Activated CD4-positive, alpha-beta T cell treated with anti-CD3 and anti-CD28 coated beads for 48 hours (primary cell): Measurements from ENCODE around the gene MSLN.

Experiments
- DNase-seq: peaks from one replicate; pipeline ENCODE4 v3.0.0-alpha.2; 2020

The MSLN gene

GRCh38 chr16:794853-795466 lies 34.4 kb downstream of the MSLN start:
- no peak for DNase-seq

- no peak for DNase-seq
These were observed 35.2 kb downstream of the MSLN start for GRCh38 chr16:795580-796229.

GRCh38 chr16:796296-797119 lies 36.0 kb downstream of the MSLN start:
- DNase-seq, result no peak

GRCh38 chr16:797120-797420 lies 36.5 kb downstream of the MSLN start:
- peak; percentile 62 for DNase-seq

GRCh38 chr16:797686-798085 lies 37.2 kb downstream of the MSLN start:
- no peak for DNase-seq

- no peak for DNase-seq
These were observed 38.1 kb downstream of the MSLN start for GRCh38 chr16:798666-799065.

GRCh38 chr16:799111-799947 lies 38.8 kb downstream of the MSLN start:
- no peak for DNase-seq

GRCh38 chr16:799948-800833 lies 39.7 kb downstream of the MSLN start, which contains the start of gene GNG13:
GNG13 (minus strand) TSS chr16:800734; CDS start chr16:799077, 1,657 bp downstream.
- no peak for DNase-seq

GRCh38 chr16:800834-801511 lies 40.4 kb downstream of the MSLN start:
- DNase-seq, result no peak

GRCh38 chr16:801584-802363 lies 41.2 kb downstream of the MSLN start:
- no peak for DNase-seq

GRCh38 chr16:802461-802860 lies 41.9 kb downstream of the MSLN start:
- no peak for DNase-seq

GRCh38 chr16:802914-803753 lies 42.6 kb downstream of the MSLN start:
- no peak for DNase-seq

- DNase-seq, result no peak
These were observed 43.2 kb downstream of the MSLN start for GRCh38 chr16:803754-804080.

- no peak for DNase-seq
These were observed 43.9 kb downstream of the MSLN start for GRCh38 chr16:804193-805048.

GRCh38 chr16:805474-805873 lies 44.9 kb downstream of the MSLN start:
- no peak for DNase-seq

GRCh38 chr16:807347-808084 lies 47.0 kb downstream of the MSLN start:
- DNase-seq, result peak; percentile 90

- DNase-seq, result no peak
These were observed 47.5 kb downstream of the MSLN start for GRCh38 chr16:808085-808386.

GRCh38 chr16:813204-813915 lies 52.8 kb downstream of the MSLN start:
- peak; percentile 71 for DNase-seq
